Mucosa of rectum (tissue), 2 donors: ENCODE results near the gene KLC4.

Experiments
- H3K27ac ChIP-seq, 2 donors: one replicate each; pipeline ENCODE4 v1.7.0; 2013; ENCODE audit warnings: inconsistent platforms in 2 of 2, low read depth in 2 of 2, low read length in 2 of 2
- H3K27me3 ChIP-seq, 2 donors: one replicate each; pipeline ENCODE4 v1.7.0; 2013; ENCODE audit warnings: low read length in 2 of 2; ENCODE audit not compliant: control insufficient read depth in 2 of 2, insufficient read depth in 2 of 2
- H3K36me3 ChIP-seq, 2 donors: one replicate each; pipeline ENCODE4 v1.7.0; 2013; ENCODE audit warnings: low read length in 2 of 2; ENCODE audit not compliant: control insufficient read depth in 2 of 2, insufficient read depth in 2 of 2
- H3K4me1 ChIP-seq, 2 donors: one replicate each; pipeline ENCODE4 v1.7.0; 2013; ENCODE audit warnings: low read length in 2 of 2, mild to moderate bottlenecking in 1 of 2; ENCODE audit not compliant: control insufficient read depth in 2 of 2, insufficient read depth in 2 of 2
- H3K4me3 ChIP-seq, 2 donors: one replicate each; pipeline ENCODE4 v1.7.0; 2013; ENCODE audit warnings: low read length in 2 of 2
- H3K9ac ChIP-seq, 2 donors: one replicate each; pipeline ENCODE4 v1.7.0; 2013; ENCODE audit warnings: low read length in 2 of 2, low read depth in 1 of 2, mild to moderate bottlenecking in 1 of 2
- H3K9me3 ChIP-seq, 2 donors: one replicate each; pipeline ENCODE4 v1.7.0; 2013; ENCODE audit warnings: low read length in 2 of 2; ENCODE audit not compliant: control insufficient read depth in 2 of 2
- donor health status: healthy.
- donor health status: Normal muscosa, but diverticular disease.

The KLC4 gene

DNA sequence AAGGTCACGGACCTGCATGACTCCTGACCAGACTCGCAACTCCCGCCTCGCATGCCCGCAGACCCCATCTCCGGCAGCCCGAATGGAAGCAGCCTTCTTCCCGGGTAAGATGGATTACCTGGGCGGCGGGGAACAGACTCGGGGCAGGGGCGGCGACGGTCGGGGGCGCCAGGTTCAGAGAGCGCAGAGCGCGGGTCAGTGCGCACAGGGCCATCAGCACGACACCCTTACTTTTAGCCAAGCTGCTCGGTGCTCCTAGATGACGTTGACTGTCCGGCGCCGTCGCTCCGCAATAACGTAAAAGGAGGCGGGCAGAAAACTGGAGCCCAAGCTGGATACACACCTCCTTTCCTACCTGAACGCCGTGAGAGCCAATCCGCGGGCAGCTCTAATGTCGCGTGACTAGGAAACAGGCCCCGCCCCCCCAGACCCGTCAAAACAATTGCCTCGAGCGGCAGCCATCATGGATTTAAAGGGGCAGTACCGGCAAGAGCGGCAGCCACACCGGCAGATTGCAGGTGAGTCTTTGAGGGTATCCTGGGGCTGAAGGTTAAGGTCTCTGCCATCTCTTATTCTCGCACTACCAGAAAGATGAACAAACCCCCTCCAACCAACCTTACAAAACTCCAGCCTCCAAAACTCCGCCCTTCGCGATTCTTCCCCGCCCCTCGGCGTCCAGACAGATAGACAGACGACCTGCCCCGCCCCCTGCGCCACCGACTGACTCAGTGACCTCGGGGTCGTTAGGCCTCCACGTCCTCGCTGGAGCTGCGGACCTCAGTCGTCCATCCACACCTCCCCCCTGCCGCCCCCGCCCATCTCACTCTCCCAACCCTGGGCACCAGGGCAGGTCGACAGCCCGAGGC lies at the start of gene KLC4, which contains the start of gene MRPL2:
Gene KLC4, plus strand, starts transcription at position 464 of the 866 bp plus-strand sequence. CDS start 1,705 bp downstream, outside the sequence.
Gene MRPL2, minus strand, starts transcription at position 267 of the 866 bp plus-strand sequence. Its CDS starts 53 bp downstream, at position 214.
- Histone ChIP-seq H3K27me3 (no peaks in the 10 kb centered on the region), H3K4me3 (peak within 1 kb of the TSS; percentile 94 to 99), H3K9me3 (no peaks in the 10 kb centered on the region), H3K9ac (peak within 1 kb of the TSS; percentile 93 to 99), H3K27ac (peak within 1 kb of the TSS; percentile 92 to 99), H3K36me3 (peaks cover 28 to 29% of the 10 kb centered on the region in 2 donors), H3K4me1 (peaks cover 18 to 32% of the 10 kb centered on the region in 2 donors)

DNA sequence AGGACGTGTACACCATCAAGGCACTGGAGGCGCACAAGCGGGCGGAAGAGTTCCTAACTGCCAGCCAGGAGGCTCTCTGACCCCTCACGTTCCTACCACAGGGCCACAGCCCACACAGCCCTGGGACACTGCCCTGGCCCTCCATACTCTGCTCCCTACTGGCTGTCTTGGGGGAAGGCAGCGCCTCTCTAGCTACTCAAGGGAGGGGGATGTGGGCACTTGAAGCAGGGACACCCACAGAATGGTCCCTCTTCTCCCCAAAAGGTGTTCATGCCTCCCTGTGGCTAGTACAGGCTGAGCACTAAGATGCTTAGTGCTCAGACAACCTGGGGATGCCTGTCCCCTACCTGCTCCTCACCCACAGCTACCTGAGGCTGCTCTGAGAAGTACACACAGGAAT lies 48.2 kb upstream of the KLC4 start:
- Histone ChIP-seq H3K27me3 (no peaks in the 10 kb centered on the region), H3K9ac (no peak overlapping the region), H3K27ac (no peak overlapping the region), H3K9me3 (no peaks in the 10 kb centered on the region), H3K4me1 (peaks cover 17 to 20% of the 10 kb centered on the region in 2 donors), H3K36me3 (peaks cover 46 to 57% of the 10 kb centered on the region in 2 donors), H3K4me3 (no peak overlapping the region)

DNA sequence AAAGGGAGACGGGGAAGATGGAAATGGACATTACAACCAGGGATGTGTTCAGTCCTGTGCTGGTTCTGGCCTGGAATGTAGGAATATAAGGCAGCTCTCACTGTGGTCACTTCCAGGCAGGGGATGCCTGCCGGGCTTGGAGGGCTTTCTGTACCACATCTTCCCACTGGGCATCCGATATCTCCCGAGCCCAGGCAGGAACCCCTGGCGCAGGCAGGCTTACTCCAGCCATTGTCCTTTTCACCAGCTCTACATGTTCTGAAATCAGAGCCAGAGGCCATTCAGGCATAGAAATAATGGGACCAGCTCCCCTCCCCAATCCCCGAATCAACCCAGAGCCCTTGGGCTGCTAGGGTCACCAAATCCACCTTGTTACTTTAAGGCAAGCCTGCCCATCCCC lies 47.1 kb upstream of the KLC4 start:
- Histone ChIP-seq H3K4me3 (peak overlapping the region in 1 of 2 donors; percentile 80), H3K27ac (no peak overlapping the region), H3K27me3 (no peaks in the 10 kb centered on the region), H3K9me3 (no peaks in the 10 kb centered on the region), H3K4me1 (peaks cover 25 to 26% of the 10 kb centered on the region in 2 donors), H3K36me3 (peaks cover 41 to 51% of the 10 kb centered on the region in 2 donors), H3K9ac (no peak overlapping the region)

DNA sequence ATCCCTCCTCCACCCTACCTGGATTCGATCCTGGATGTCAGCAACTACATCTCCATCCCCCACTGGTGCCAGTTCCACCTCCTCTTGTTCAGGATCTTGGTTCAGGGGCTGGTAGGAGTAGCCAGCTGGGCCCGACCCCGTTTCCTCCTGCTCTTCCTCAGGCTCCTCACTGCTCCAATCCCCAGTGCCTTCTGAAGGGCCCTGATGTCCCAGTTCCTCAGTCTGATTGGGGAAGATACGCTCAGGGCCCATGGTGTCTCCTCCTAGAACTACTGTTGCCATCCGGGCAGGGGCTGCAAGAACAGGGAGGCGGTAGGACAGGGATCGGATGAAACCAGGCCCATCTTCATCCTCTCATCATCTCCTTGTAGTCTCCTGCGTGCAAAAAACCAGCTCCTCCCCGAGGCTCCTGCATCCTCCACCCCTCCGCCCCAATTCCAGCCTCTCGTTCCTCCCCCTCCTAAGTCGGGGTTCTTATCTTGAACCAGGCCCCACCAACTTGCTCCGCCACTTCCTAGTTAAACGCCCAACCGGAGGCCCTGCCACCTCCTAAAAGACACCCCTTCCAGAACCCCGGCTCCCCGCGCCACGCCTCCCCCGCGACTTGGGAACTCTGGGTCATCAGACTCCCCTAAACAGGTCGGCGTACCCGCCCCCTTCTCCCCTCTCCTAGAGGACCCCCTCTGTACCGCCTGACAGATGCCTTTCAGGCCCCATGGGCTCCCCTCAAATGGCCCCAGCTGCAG lies 46.2 kb upstream of the KLC4 start:
- Histone ChIP-seq H3K9ac (peak overlapping the region; percentile 48 to 76), H3K4me3 (peak overlapping the region; percentile 80 to 84), H3K27ac (peak overlapping the region; percentile 41 to 48), H3K27me3 (no peaks in the 10 kb centered on the region), H3K4me1 (peaks cover 25 to 27% of the 10 kb centered on the region in 2 donors), H3K36me3 (peaks cover 42 to 50% of the 10 kb centered on the region in 2 donors), H3K9me3 (no peaks in the 10 kb centered on the region)

DNA sequence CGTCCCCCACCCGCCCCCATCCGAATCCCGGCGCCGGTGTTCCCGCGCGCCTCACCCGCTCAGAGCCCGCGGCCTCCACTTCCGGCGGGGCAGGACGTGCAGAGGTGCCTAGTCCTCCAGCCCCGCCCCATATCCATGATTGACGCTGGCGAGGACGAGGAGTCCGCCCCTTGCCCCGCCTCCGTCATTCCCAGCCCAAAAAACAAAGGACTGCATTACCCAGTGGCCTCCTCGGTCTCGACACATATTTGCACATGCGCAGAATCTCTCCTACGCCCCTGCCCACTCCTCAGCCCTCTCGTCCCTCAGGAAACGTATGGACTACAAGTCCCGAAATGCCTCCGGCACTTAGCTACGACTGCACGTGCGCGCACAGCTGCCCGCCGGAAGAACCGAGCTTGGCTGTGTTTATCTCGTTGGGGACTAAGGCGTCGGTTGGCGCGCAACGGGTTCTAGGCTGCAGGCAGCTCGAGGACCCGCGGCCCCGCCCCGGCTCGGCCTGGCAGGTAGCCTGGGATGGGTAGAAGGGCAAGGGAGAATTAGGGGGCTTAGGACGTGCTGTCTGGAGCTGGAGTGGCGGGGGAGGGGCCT lies 45.5 kb upstream of the KLC4 start, which contains the start of the genes KLHDC3 and MEA1:
Gene KLHDC3, plus strand, starts transcription at position 407 of the 591 bp plus-strand sequence. CDS start 2,944 bp downstream, outside the sequence.
Gene MEA1, minus strand, starts transcription at position 104 of the 591 bp plus-strand sequence. CDS start 133 bp downstream, outside the sequence.
- Histone ChIP-seq H3K27me3 (no peaks in the 10 kb centered on the region), H3K4me1 (peaks cover 25 to 27% of the 10 kb centered on the region in 2 donors), H3K27ac (peak within 1 kb of the TSS; percentile 53 to 67), H3K9ac (peak within 1 kb of the TSS; percentile 54 to 76), H3K9me3 (no peaks in the 10 kb centered on the region), H3K36me3 (peaks cover 42 to 49% of the 10 kb centered on the region in 2 donors), H3K4me3 (peak within 1 kb of the TSS; percentile 88 to 93)

DNA sequence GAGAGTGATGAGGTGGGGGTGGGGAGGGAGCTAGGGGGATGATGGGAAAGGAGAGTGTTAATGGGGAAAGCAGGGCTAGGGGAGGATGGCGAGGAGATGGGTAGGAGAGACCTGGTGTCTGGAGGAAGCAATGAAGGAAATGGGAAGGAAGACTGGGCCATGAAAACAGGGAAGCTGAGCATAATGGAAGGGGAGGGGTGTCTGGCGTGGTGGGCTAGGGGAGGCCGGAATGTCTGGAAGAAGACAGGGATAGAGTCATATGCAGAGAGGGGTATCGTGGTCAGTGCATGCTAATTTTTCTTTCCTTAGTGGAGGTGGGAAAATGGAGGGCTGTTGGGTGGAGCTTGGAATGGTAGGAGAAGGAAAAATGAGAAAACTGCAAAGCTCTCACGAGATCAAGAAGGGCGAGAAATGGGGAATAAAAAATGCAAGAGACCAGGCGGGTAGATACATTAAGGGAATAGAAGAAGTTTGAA lies 45.0 kb upstream of the KLC4 start:
- Histone ChIP-seq H3K9me3 (no peaks in the 10 kb centered on the region), H3K4me1 (peaks cover 25 to 27% of the 10 kb centered on the region in 2 donors), H3K27me3 (no peaks in the 10 kb centered on the region), H3K27ac (peak overlapping the region; percentile 53 to 67), H3K9ac (peak overlapping the region; percentile 36 to 54), H3K4me3 (peak overlapping the region; percentile 88 to 93), H3K36me3 (peaks cover 41 to 49% of the 10 kb centered on the region in 2 donors)

DNA sequence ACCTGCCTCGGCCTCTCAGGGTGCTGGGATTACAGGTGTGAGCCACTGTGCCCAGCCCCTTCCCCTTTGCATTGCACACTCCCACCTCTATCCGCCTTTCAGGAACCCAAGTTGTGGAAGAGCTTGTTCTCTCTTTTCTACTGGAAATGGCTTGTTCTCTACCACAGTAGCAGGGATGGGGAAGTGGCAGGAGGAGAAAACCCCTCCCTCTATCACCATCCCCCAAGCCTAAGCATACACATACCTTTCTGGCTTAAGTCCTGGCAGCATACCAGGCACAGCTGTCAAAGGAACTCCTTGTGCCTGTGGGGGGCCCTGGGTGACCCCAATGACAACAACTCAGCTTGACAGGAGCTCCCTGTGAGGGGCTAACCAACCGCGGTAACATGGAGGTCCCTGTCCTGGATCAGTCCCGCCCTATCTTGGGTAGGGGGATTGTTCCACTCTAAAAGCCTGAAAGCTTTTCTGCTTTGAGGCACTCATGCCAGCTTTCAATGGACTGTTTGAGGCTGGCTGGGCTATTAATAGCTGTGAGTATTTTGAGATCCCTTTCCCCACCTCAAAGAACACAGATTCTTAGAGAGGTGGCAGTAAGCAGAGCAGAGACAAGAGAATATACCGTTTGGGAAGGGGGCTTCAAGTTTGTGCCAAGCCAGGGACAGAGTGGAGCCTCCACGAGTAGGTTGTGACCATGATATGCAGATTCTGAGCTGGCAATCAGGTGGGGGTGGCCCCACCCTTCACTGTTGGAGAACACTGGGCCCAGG lies 43.1 kb upstream of the KLC4 start:
- H3K9me3 ChIP-seq = no peaks in the 10 kb centered on the region
- H3K4me1 ChIP-seq = peaks cover 31 to 32% of the 10 kb centered on the region in 2 donors
- peaks cover 29 to 33% of the 10 kb centered on the region in 2 donors for H3K36me3 ChIP-seq
- H3K27ac ChIP-seq = no peak overlapping the region
- no peak overlapping the region for H3K9ac ChIP-seq
- H3K27me3 ChIP-seq = no peaks in the 10 kb centered on the region
- H3K4me3 ChIP-seq = no peak overlapping the region

DNA sequence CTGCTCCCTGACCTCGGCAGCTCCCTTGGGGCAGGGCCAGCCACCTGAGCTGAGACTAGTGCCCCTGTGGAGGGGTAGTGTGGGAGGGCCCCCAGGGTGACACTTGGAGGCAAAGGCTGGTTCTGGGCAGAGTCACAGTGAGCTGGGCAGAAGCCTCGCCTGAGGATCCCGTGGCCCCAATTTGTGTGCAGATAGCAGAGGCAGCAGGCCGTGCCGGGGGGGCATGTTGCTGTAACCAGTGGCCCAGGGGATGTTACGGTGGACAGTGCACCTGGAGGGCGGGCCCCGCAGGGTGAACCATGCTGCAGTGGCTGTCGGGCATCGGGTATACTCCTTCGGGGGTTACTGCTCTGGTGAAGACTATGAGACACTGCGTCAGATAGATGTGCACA lies 42.5 kb upstream of the KLC4 start:
- Histone ChIP-seq H3K9ac (no peak overlapping the region), H3K9me3 (no peaks in the 10 kb centered on the region), H3K4me3 (no peak overlapping the region), H3K36me3 (peaks cover 23 to 27% of the 10 kb centered on the region in 2 donors), H3K27ac (no peak overlapping the region), H3K4me1 (peaks cover 31 to 32% of the 10 kb centered on the region in 2 donors), H3K27me3 (no peaks in the 10 kb centered on the region)

DNA sequence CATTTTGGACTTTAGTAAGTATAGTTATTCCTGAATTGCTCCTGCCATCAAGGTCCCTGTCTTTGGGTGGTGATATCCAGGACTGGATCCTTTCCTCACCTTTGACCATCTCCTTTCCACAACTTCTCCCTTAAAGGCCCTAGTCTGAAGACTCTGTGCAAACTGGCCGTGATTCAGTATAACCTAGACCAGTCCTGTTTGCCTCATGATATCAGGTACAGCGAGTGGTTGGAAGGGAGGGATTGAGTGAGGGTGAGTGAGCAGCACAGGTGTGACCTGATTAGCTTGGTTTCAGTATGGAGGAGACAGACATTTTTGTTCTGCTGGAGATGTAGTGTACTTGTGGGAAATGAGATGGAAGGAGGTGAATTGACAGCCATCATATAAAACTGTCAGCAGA lies 40.3 kb upstream of the KLC4 start:
- Histone ChIP-seq H3K27ac (no peak overlapping the region), H3K36me3 (peaks cover 23 to 25% of the 10 kb centered on the region in 2 donors), H3K9ac (no peak overlapping the region), H3K27me3 (no peaks in the 10 kb centered on the region), H3K4me3 (no peak overlapping the region), H3K9me3 (no peaks in the 10 kb centered on the region), H3K4me1 (peaks cover 24 to 25% of the 10 kb centered on the region in 2 donors)
